K562 (cell line): ENCODE results near the gene RSPH6A. TPM values are rescaled to one million over a fixed set of nuclear protein-coding genes. Genes with fewer than 3 reads are reported as not detected.

Experiments
- CCNT2 ChIP-seq: IDR thresholded peaks from 2 replicates; pipeline ENCODE4 v1.6.1; 2011; ENCODE audit warnings: borderline replicate concordance, low read depth, mild to moderate bottlenecking, moderate library complexity, mixed read lengths, low read length; ENCODE audit not compliant: insufficient read length; ENCODE audit errors: extremely low read depth
- CREBBP ChIP-seq: IDR thresholded peaks from one replicate; pipeline ENCODE4 v1.6.1; 2012; ENCODE audit warnings: low read depth, mild to moderate bottlenecking, control low read depth, inconsistent platforms, low read length
- CTCF ChIP-seq, 3 experiments: IDR thresholded peaks in 2 of 3; conservative IDR thresholded peaks in 1 of 3; 2 replicates each; pipeline ENCODE4 v1.5.1; 2011 to 2012; ENCODE audit warnings: low read length in 3 of 3, mild to moderate bottlenecking in 3 of 3, control low read depth in 2 of 3, improper control_type of control experiment in 1 of 3, inconsistent platforms in 1 of 3, low read depth in 1 of 3, mixed read lengths in 1 of 3, moderate library complexity in 1 of 3; ENCODE audit not compliant: insufficient read depth in 2 of 3
- ESRRA ChIP-seq: fragments of 450-650 bp; IDR thresholded peaks from 2 replicates; pipeline ENCODE4 v1.6.1; 2014; ENCODE audit warnings: low read depth, mild to moderate bottlenecking, moderate library complexity, borderline replicate concordance
- ETV1 ChIP-seq: fragments of 450-650 bp; conservative IDR thresholded peaks from 2 replicates; pipeline ENCODE4 v1.6.1; 2016; ENCODE audit warnings: missing genetic modification characterization, control low read depth, low read depth, missing compliant biosample characterization
- FOXA1 ChIP-seq: fragments of 450-650 bp; IDR thresholded peaks from 2 replicates; pipeline ENCODE4 v1.6.1; 2016; ENCODE audit warnings: mild to moderate bottlenecking, borderline replicate concordance
- FUS ChIP-seq: fragments of 200-400 bp; formaldehyde crosslinking; optimal IDR thresholded peaks from 2 replicates; pipeline ENCODE3; 2017; ENCODE audit warnings: low read depth, low read length
- GTF2A2 ChIP-seq: IDR thresholded peaks from 2 replicates; pipeline ENCODE4 v1.6.1; 2016; ENCODE audit warnings: mild to moderate bottlenecking, missing genetic modification characterization, missing compliant biosample characterization
- HINFP ChIP-seq: fragments of 450-650 bp; conservative IDR thresholded peaks from 2 replicates; pipeline ENCODE4 v1.6.1; 2016; ENCODE audit warnings: missing genetic modification characterization, low read depth, mild to moderate bottlenecking, control low read depth, missing compliant biosample characterization
- MAFG ChIP-seq: fragments of 450-650 bp; conservative IDR thresholded peaks from 2 replicates; pipeline ENCODE4 v1.6.1; 2016; ENCODE audit warnings: missing genetic modification characterization, missing compliant biosample characterization
- MCM2 ChIP-seq: fragments of 450-650 bp; IDR thresholded peaks from 2 replicates; pipeline ENCODE4 v1.6.1; 2017; ENCODE audit warnings: low read depth, mild to moderate bottlenecking
- MXD1 ChIP-seq: fragments of 250-450 bp; sonication (Bioruptor Pico); IDR thresholded peaks from 2 replicates; pipeline ENCODE4 v1.8.0; 2021; ENCODE audit warnings: borderline replicate concordance, mild to moderate bottlenecking, moderate library complexity; ENCODE audit not compliant: poor library complexity, severe bottlenecking
- NCOA6 ChIP-seq: fragments of 450-650 bp; IDR thresholded peaks from 2 replicates; pipeline ENCODE4 v1.6.1; 2017; ENCODE audit warnings: mild to moderate bottlenecking
- PHB2 ChIP-seq: fragments of 450-650 bp; IDR thresholded peaks from 2 replicates; pipeline ENCODE4 v1.6.1; 2017; ENCODE audit warnings: low read depth
- SMAD1 ChIP-seq: fragments of 150-350 bp; IDR thresholded peaks from 2 replicates; pipeline ENCODE4 v1.6.1; 2014; ENCODE audit warnings: low read length, low read depth; ENCODE audit not compliant: partially characterized antibody
- SMARCB1 ChIP-seq: IDR thresholded peaks from 2 replicates; pipeline ENCODE4 v1.6.1; 2011; ENCODE audit warnings: improper control_type of control experiment, low read depth; ENCODE audit not compliant: insufficient read length
- SP2 ChIP-seq: IDR thresholded peaks from 2 replicates; pipeline ENCODE4 v1.6.1; 2011; ENCODE audit warnings: mild to moderate bottlenecking, low read depth, low read length, moderate library complexity; ENCODE audit not compliant: poor library complexity, severe bottlenecking; ENCODE audit errors: extremely low read depth
- UBTF ChIP-seq, 2 experiments: IDR thresholded peaks; 2 replicates each; pipeline ENCODE4 v1.6.1; 2012; ENCODE audit warnings: improper control_type of control experiment in 2 of 2, low read depth in 2 of 2, low read length in 2 of 2, borderline replicate concordance in 1 of 2
- ZNF3 ChIP-seq: fragments of 250-450 bp; sonication (Bioruptor Pico); IDR thresholded peaks from 2 replicates; pipeline ENCODE4 v1.5.0; 2021; ENCODE audit warnings: mild to moderate bottlenecking, moderate library complexity
- ZNF445 ChIP-seq: fragments of 250-450 bp; sonication (Bioruptor Pico); IDR thresholded peaks from 2 replicates; pipeline ENCODE4 v1.4.0; 2020; ENCODE audit warnings: low read depth, mild to moderate bottlenecking, moderate library complexity
- polyA plus RNA-seq, 8 experiments: library from polyadenylated mRNA; depleted of rRNA in 4 of 8; stranded (reverse) in 5 of 8; unstranded in 3 of 8; fragments of >200 nt; fragmentation: Nextera tagmentation in 2 of 8; fragmentation: Illumina TruSeq in 1 of 8; extraction: Ambion mirVana in 2 of 8; extraction: Trizol in 1 of 8; gene quantifications; 2 replicates each; pipeline versions ENCODE4 v1.2.1 to v1.2.3, GENCODE V29; 2011 to 2014; ENCODE audit warnings: inconsistent platforms in 1 of 8, missing spikeins in 1 of 8
- total RNA-seq, 7 experiments: library from RNA; depleted of rRNA in 6 of 7; stranded (reverse); fragments of >200 nt in 6 of 7; fragmentation: Illumina TruSeq in 2 of 7; extraction: Trizol in 2 of 7; gene quantifications; 2 replicates each; pipeline versions ENCODE4 v1.2.1 to v1.2.3, GENCODE V29; 2011 to 2021; ENCODE audit warnings: low replicate concordance in 1 of 7

The RSPH6A gene
- total and polyA plus RNA-seq, 9 of the 15 experiments (the other 6 are each of a cell fraction or from before 2014, with no cell fraction given), result 0.03 to 0.15 (median 0.07) TPM; not detected in 5

GRCh38 chr19:45862564-45863334 is 47.6 kb upstream of the RSPH6A start, which contains the start of gene SYMPK (continued):
- TF ChIP-seq FUS (no peak), CTCF (IDR thresholded peaks at IDR 0.05 in 2 of 3, conservative IDR thresholded peaks at IDR 0.05 in 1 of 3; ENCODE audit: insufficient read depth in 2 of 3, low read depth in 1 of 3, low read length in 3 of 3) (no peak), SMARCB1 (no peak), SP2 (no peak), ZNF445 (CRISPR knock-in tag) (no peak), ESRRA (peak; percentile 17; the same call in 1 of the 2 replicates), PHB2 (no peak), ZNF3 (no peak), MAFG (tag) (no peak), MXD1 (CRISPR knock-in tag) (no peak), CREBBP (no peak), CCNT2 (peak; percentile 69), ETV1 (tag) (no peak; the same call in none of the 2 replicates), UBTF (IDR thresholded peaks at IDR 0.05; ENCODE audit: borderline replicate concordance in 1 of 2, low read depth in 2 of 2, low read length in 2 of 2) (no peak), SMAD1 (no peak), NCOA6 (no peak), MCM2 (no peak), FOXA1 (no peak), GTF2A2 (tag) (no peak), HINFP (tag) (no peak)
